Measurements from ENCODE around the gene PLSCR1. TPM values are rescaled to one million over a fixed set of nuclear protein-coding genes. Genes with fewer than 3 reads are reported as not detected.

The PLSCR1 gene
- total and polyA plus RNA-seq, 4 donors: 52.3 to 193 (median 109) TPM

GRCh38 chr3:146468234-146468633, 76.2 kb downstream of the PLSCR1 start:
- intact Hi-C loops (cut with DNase I): no loop called here
- H3K27me3 ChIP-seq (ENCODE audit: control insufficient read depth in 1 of 2, insufficient read depth in 2 of 2, low read length in 1 of 2): no peaks in the 10 kb centered on the region
- peak; percentile 63 to 64 for DNase-seq
- H3K36me3 ChIP-seq (ENCODE audit: control insufficient read depth in 1 of 2, insufficient read depth in 2 of 2, low read length in 1 of 2): no peaks in the 10 kb centered on the region
- peaks cover 0 to 3% of the 10 kb centered on the region in 2 donors for H3K4me1 ChIP-seq (ENCODE audit: control insufficient read depth in 1 of 2, insufficient read depth in 2 of 2, low read length in 2 of 2)
- H3K27ac ChIP-seq (ENCODE audit: low read depth in 1 of 2, low read length in 2 of 2): no peak overlapping the region
- H3K4me3 ChIP-seq (ENCODE audit: low read length in 2 of 2): no peak overlapping the region
- WGBS, 2 donors: 6 to 12% methylated on average over 4 of the region's 4 CpGs
- H3K9me3 ChIP-seq (ENCODE audit: control insufficient read depth, low read length): no peaks in the 10 kb centered on the region
- peak; percentile 36 for ATAC-seq (ENCODE audit: low FRiP score)

GRCh38 chr3:146466604-146467003, 77.8 kb downstream of the PLSCR1 start:
- Histone ChIP-seq H3K9me3 (ENCODE audit: control insufficient read depth, low read length) (no peaks in the 10 kb centered on the region), H3K27me3 (ENCODE audit: control insufficient read depth in 1 of 2, insufficient read depth in 2 of 2, low read length in 1 of 2) (no peaks in the 10 kb centered on the region), H3K27ac (ENCODE audit: low read depth in 1 of 2, low read length in 2 of 2) (no peak overlapping the region), H3K4me1 (ENCODE audit: control insufficient read depth in 1 of 2, insufficient read depth in 2 of 2, low read length in 2 of 2) (peaks cover 0 to 3% of the 10 kb centered on the region in 2 donors), H3K4me3 (ENCODE audit: low read length in 2 of 2) (no peak overlapping the region), H3K36me3 (ENCODE audit: control insufficient read depth in 1 of 2, insufficient read depth in 2 of 2, low read length in 1 of 2) (no peaks in the 10 kb centered on the region)
- WGBS, 2 donors: 0 to 28% methylated on average over 1 of the region's 1 CpG
- ATAC-seq (ENCODE audit: low FRiP score): no peak
- intact Hi-C loops (cut with DNase I): no loop called here
- DNase-seq: no peak

GRCh38 chr3:146465693-146466465, 78.5 kb downstream of the PLSCR1 start:
- 91% methylated on average over 6 of the region's 6 CpGs for WGBS, 2 donors
- H3K4me1 ChIP-seq (ENCODE audit: control insufficient read depth in 1 of 2, insufficient read depth in 2 of 2, low read length in 2 of 2): peaks cover 0 to 3% of the 10 kb centered on the region in 2 donors
- H3K9me3 ChIP-seq (ENCODE audit: control insufficient read depth, low read length): no peaks in the 10 kb centered on the region
- no peak for DNase-seq
- intact Hi-C loops (cut with DNase I): no loop called here
- H3K27ac ChIP-seq (ENCODE audit: low read depth in 1 of 2, low read length in 2 of 2): no peak overlapping the region
- no peaks in the 10 kb centered on the region for H3K27me3 ChIP-seq (ENCODE audit: control insufficient read depth in 1 of 2, insufficient read depth in 2 of 2, low read length in 1 of 2)
- H3K36me3 ChIP-seq (ENCODE audit: control insufficient read depth in 1 of 2, insufficient read depth in 2 of 2, low read length in 1 of 2): no peaks in the 10 kb centered on the region
- H3K4me3 ChIP-seq (ENCODE audit: low read length in 2 of 2): no peak overlapping the region
- no peak for ATAC-seq (ENCODE audit: low FRiP score)

Other genes with a start within 250 kb of the PLSCR1 start
- 1 to 10 TPM; 1.0 to 1.4 TPM for gene PLSCR2, start 75.0 kb downstream of the PLSCR1 start, total RNA-seq
- not detected for gene PLSCR2, start 75.0 kb downstream of the PLSCR1 start, polyA plus RNA-seq
- gene PLSCR5, start 60.7 kb upstream of the PLSCR1 start, total RNA-seq: not detected
- gene PLSCR5, start 60.7 kb upstream of the PLSCR1 start, polyA plus RNA-seq: not detected